ENCODE results near the gene PARP14.
"Not testable (repeated sequence)": the region's sequence is repeated elsewhere in the genome, so short reads cannot be mapped to it uniquely, and the experiment has no call there.

The PARP14 gene, protein sequence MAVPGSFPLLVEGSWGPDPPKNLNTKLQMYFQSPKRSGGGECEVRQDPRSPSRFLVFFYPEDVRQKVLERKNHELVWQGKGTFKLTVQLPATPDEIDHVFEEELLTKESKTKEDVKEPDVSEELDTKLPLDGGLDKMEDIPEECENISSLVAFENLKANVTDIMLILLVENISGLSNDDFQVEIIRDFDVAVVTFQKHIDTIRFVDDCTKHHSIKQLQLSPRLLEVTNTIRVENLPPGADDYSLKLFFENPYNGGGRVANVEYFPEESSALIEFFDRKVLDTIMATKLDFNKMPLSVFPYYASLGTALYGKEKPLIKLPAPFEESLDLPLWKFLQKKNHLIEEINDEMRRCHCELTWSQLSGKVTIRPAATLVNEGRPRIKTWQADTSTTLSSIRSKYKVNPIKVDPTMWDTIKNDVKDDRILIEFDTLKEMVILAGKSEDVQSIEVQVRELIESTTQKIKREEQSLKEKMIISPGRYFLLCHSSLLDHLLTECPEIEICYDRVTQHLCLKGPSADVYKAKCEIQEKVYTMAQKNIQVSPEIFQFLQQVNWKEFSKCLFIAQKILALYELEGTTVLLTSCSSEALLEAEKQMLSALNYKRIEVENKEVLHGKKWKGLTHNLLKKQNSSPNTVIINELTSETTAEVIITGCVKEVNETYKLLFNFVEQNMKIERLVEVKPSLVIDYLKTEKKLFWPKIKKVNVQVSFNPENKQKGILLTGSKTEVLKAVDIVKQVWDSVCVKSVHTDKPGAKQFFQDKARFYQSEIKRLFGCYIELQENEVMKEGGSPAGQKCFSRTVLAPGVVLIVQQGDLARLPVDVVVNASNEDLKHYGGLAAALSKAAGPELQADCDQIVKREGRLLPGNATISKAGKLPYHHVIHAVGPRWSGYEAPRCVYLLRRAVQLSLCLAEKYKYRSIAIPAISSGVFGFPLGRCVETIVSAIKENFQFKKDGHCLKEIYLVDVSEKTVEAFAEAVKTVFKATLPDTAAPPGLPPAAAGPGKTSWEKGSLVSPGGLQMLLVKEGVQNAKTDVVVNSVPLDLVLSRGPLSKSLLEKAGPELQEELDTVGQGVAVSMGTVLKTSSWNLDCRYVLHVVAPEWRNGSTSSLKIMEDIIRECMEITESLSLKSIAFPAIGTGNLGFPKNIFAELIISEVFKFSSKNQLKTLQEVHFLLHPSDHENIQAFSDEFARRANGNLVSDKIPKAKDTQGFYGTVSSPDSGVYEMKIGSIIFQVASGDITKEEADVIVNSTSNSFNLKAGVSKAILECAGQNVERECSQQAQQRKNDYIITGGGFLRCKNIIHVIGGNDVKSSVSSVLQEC (N-terminal part only)

GRCh38 chr3:122680475-122681283 lies at the start of gene PARP14:
PARP14 (plus strand) TSS chr3:122680839; CDS start chr3:122680884, 45 bp downstream.
- FAIRE-seq (peak; percentile 91), DNase-seq (ENCODE audit: insufficient read length, low spot score) (peak; percentile 35)

- DNase-seq (ENCODE audit: insufficient read length, low spot score) (no peak), FAIRE-seq (no peak)
Observed at GRCh38 chr3:122635789-122636188, 44.9 kb upstream of the PARP14 start.

DNA sequence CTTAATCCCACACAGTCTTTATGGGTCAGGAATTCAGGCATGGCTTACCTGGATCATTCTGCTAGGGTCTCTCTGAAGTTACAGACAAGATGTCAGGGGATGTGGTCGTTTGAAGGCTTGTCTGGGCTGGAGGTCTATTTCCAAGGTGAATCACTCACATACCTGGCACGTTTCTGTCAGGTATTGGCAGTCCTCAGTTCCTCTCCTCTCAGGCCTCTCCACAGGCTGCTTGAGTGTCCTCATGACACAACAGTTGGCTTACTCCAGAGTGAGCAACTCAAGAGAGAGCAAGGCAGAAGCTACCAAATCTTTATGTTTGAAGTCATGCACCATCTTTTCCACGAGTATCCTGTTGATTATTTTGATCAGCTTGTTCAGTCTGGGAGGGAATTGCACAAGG lies 43.9 kb upstream of the PARP14 start:
- no peak for FAIRE-seq

GRCh38 chr3:122640437-122640999 lies 40.1 kb upstream of the PARP14 start:
- FAIRE-seq (no peak), DNase-seq (ENCODE audit: insufficient read length, low spot score) (no peak)

More for the DNA sequence above, 43.9 kb upstream of the PARP14 start:
- DNase-seq (ENCODE audit: insufficient read length, low spot score) = no peak

DNA sequence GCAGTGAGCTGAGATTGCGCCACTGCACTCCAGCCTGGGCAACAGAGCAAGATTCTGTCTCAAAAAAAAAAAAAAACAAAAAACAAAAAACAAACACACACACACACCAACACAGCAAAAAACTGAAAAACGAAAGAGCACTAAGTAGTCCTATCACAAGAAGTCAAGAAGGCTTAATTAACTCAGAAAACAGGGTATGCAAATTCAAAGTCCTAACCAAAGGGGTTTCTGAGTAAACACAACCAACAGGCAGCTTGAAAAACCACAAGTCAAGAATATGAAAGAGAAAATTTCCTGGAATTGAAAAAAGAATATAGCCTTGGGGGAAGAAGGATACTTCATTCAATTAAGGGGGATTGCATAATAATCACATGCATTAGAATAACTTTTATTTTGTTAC lies 37.7 kb upstream of the PARP14 start:
- FAIRE-seq (peak; percentile 90), DNase-seq (ENCODE audit: insufficient read length, low spot score) (no peak)

DNA sequence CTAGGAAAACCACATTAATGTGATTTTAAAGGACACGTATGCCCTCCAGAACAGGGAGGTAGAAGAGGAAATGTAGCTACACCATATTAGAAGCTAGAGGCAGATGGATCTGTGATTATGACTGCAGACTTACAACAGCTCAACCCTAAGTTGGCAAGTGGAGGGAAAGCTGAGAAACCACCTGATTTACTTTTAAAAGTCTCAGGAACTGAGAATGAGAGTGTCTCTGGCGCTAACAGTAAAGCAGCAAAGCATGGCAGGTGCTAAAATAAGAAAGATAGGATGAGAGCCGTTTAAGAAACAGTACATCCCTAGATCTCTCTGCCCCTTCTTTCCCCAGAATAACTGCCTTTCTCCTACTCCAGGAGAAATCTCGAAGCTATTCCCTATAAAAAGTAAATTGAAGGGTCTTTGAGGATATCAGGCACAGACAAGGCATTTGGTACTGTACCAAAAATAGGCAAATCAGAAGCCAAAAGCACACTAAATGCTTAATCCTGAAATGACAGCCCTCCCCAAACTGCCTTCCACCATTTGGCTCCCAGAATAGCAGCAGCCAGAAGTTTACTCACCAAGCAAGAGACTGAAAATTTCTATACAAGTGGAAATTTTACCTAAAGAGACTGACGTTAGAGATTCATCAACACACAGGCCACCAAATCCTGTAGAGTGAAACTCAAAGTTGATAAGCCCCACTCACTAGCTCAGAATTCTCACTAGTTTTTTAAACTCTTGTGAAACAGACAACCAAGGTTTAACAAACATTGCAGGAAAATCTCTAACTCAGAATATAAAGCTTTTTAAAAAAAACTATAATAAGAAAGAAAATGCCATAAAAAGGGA lies 34.3 kb upstream of the PARP14 start:
- DNase-seq (ENCODE audit: insufficient read length, low spot score) (peak; percentile 19), FAIRE-seq (peak; percentile 99)

GRCh38 chr3:122651233-122651907 lies 29.3 kb upstream of the PARP14 start:
- DNase-seq (ENCODE audit: insufficient read length, low spot score); FAIRE-seq: not testable (repeated sequence)

- FAIRE-seq; DNase-seq (ENCODE audit: insufficient read length, low spot score): not testable (repeated sequence)
Observed at GRCh38 chr3:122651962-122652361, 28.7 kb upstream of the PARP14 start.

GRCh38 chr3:122658336-122658735 lies 22.3 kb upstream of the PARP14 start:
- FAIRE-seq; DNase-seq (ENCODE audit: insufficient read length, low spot score): not testable (repeated sequence)

- DNase-seq (ENCODE audit: insufficient read length, low spot score) (no peak), FAIRE-seq (no peak)
Observed at GRCh38 chr3:122660297-122660974, 20.2 kb upstream of the PARP14 start.

DNA sequence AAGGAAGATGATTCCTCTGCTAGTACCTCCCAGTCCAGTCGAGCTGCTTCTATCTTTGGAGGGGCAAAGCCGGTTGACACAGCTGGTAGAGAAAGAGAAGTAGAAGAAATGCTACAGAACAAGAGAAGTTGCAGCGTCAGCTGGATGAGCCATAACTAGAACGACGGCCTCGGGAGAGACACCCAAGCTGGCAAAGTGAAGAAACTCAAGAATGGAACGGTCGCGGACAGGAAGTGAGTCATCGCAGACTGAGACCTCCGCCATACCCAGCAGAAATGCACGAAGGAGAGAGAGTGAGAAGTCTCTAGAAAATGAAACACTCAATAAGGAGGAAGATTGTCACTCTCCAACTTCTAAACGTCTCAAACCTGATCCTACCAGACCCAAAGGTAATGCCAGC lies 19.0 kb upstream of the PARP14 start:
- FAIRE-seq (no peak), DNase-seq (ENCODE audit: insufficient read length, low spot score) (no peak)

GRCh38 chr3:122662505-122662904 lies 18.1 kb upstream of the PARP14 start:
- no peak for FAIRE-seq
- no peak for DNase-seq (ENCODE audit: insufficient read length, low spot score)

GRCh38 chr3:122665226-122665786 lies 15.3 kb upstream of the PARP14 start:
- no peak for DNase-seq (ENCODE audit: insufficient read length, low spot score)
- FAIRE-seq = no peak

- FAIRE-seq (no peak), DNase-seq (ENCODE audit: insufficient read length, low spot score) (no peak)
Observed at GRCh38 chr3:122665881-122666280, 14.8 kb upstream of the PARP14 start.

DNA sequence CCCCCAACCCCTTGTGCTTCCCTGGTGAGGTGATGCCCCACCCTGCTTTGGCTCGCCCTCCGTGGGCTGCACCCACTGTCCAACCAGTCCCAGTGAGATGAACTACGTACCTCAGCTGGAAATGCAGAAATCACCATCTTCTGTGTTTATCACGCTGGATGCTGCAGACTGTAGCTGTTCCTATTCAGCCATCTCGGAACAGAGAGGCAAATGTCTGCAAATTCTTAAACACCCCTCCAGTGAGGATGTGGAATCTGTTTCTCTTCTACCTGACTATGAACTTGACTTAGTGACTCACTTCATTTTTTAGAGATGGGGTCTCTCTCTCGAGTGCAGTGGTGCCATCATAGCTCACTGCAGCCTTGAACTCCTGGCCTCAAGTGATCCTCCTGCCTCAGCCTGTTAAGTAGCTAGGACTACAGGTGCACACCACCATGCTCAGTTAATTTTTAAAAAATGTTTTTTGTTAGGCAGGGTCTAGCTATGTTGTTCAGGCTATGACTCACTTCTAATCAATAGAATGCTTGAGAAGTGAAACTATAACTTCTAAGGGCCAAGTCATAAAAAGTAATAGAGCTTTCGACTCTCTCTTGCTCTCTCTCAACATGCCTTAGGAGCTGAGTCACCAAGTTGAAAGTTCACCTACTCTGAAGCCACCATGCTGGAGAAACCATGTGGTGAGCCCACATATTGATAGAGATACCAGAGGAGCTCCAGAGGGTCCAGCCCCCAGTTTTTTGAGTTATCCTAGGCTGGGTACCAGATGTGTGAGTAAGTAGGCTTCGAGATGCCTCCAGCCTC lies 11.5 kb upstream of the PARP14 start:
- DNase-seq (ENCODE audit: insufficient read length, low spot score) = no peak
- peak; percentile 42 for FAIRE-seq

GRCh38 chr3:122671553-122671952 lies 9.1 kb upstream of the PARP14 start:
- no peak for FAIRE-seq
- no peak for DNase-seq (ENCODE audit: insufficient read length, low spot score)

All from GM19239 (cell line).